ENCODE data around the gene NLRP11. TPM values are rescaled to one million over a fixed set of nuclear protein-coding genes. Genes with fewer than 3 reads are reported as not detected.

The NLRP11 gene
- total and polyA plus RNA-seq, 7 donors: 0.04 TPM; not detected in 6

GRCh38 chr19:55809381-55810058 is 22.3 kb downstream of the NLRP11 start:
- DNase-seq: peak; percentile 66
- no peaks in the 10 kb centered on the region for H3K4me1 ChIP-seq
- WGBS, 2 donors: 22 to 31% methylated on average over 20 of the region's 20 CpGs
- H3K4me3 ChIP-seq: no peak overlapping the region
- H3K27me3 ChIP-seq: peaks cover 0 to 2% (median 0%) of the 10 kb centered on the region in 3 donors
- no peak overlapping the region for H3K27ac ChIP-seq
- no peaks in the 10 kb centered on the region for H3K36me3 ChIP-seq
- peaks cover 0 to 5% (median 0%) of the 10 kb centered on the region in 4 donors for H3K9me3 ChIP-seq
- TF ChIP-seq CTCF (IDR thresholded peaks at IDR 0.05): peak in 1 of 4 experiments; percentile 5
- no peak for TF ChIP-seq POLR2AphosphoS5 (IDR thresholded peaks at IDR 0.05)
- intact Hi-C loops (cut with DNase I): no loop called here

GRCh38 chr19:55802281-55802680 is 29.5 kb downstream of the NLRP11 start:
- Histone ChIP-seq H3K27ac (no peak overlapping the region), H3K36me3 (no peaks in the 10 kb centered on the region), H3K4me3 (no peak overlapping the region), H3K4me1 (no peaks in the 10 kb centered on the region), H3K27me3 (no peaks in the 10 kb centered on the region), H3K9me3 (no peaks in the 10 kb centered on the region)
- no peak for DNase-seq
- intact Hi-C loops (cut with DNase I): no loop called here
- no peak for TF ChIP-seq CTCF (IDR thresholded peaks at IDR 0.05)
- no peak for TF ChIP-seq EP300 (IDR thresholded peaks at IDR 0.05)
- TF ChIP-seq POLR2AphosphoS5 (IDR thresholded peaks at IDR 0.05): no peak
- TF ChIP-seq POLR2A (IDR thresholded peaks at IDR 0.05): no peak
- 90 to 95% methylated on average over 2 of the region's 2 CpGs for WGBS, 2 donors

GRCh38 chr19:55801416-55801815 is 30.4 kb downstream of the NLRP11 start:
- Histone ChIP-seq H3K9me3 (no peaks in the 10 kb centered on the region), H3K4me3 (no peak overlapping the region), H3K27me3 (no peaks in the 10 kb centered on the region), H3K27ac (no peak overlapping the region), H3K36me3 (no peaks in the 10 kb centered on the region), H3K4me1 (no peaks in the 10 kb centered on the region)
- intact Hi-C loops (cut with DNase I): no loop called here
- 70 to 73% methylated on average over 7 of the region's 7 CpGs for WGBS, 2 donors
- no peak for DNase-seq
- TF ChIP-seq POLR2AphosphoS5 (IDR thresholded peaks at IDR 0.05) (no peak), CTCF (IDR thresholded peaks at IDR 0.05) (no peak), EP300 (IDR thresholded peaks at IDR 0.05) (no peak), POLR2A (IDR thresholded peaks at IDR 0.05) (no peak)

GRCh38 chr19:55795021-55795420 is 36.8 kb downstream of the NLRP11 start:
- 92 to 93% methylated on average over 11 of the region's 11 CpGs for WGBS, 2 donors
- no peaks in the 10 kb centered on the region for H3K9me3 ChIP-seq
- intact Hi-C loops (cut with DNase I): no loop called here
- no peaks in the 10 kb centered on the region for H3K4me1 ChIP-seq
- H3K27me3 ChIP-seq: no peaks in the 10 kb centered on the region
- H3K4me3 ChIP-seq: no peak overlapping the region
- TF ChIP-seq POLR2AphosphoS5 (IDR thresholded peaks at IDR 0.05) (no peak), POLR2A (IDR thresholded peaks at IDR 0.05) (no peak), EP300 (IDR thresholded peaks at IDR 0.05) (no peak), CTCF (IDR thresholded peaks at IDR 0.05) (no peak)
- H3K27ac ChIP-seq: no peak overlapping the region
- no peaks in the 10 kb centered on the region for H3K36me3 ChIP-seq
- no peak for DNase-seq

- 89 to 94% methylated on average over 5 of the region's 5 CpGs for WGBS, 2 donors
- no peak for TF ChIP-seq CTCF (IDR thresholded peaks at IDR 0.05)
- no peak for TF ChIP-seq EP300 (IDR thresholded peaks at IDR 0.05)
- no peak for TF ChIP-seq POLR2AphosphoS5 (IDR thresholded peaks at IDR 0.05)
- no peak for TF ChIP-seq POLR2A (IDR thresholded peaks at IDR 0.05)
- intact Hi-C loops (cut with DNase I): no loop called here
Measured at GRCh38 chr19:55781112-55781511, 50.7 kb downstream of the NLRP11 start.

More at GRCh38 chr19:55781112-55781511, 50.7 kb downstream of the NLRP11 start:
- Histone ChIP-seq H3K4me1 (no peaks in the 10 kb centered on the region), H3K4me3 (no peak overlapping the region), H3K27ac (no peak overlapping the region), H3K9me3 (no peaks in the 10 kb centered on the region), H3K36me3 (no peaks in the 10 kb centered on the region), H3K27me3 (no peaks in the 10 kb centered on the region)
- no peak for DNase-seq
